H1 (cell line): ENCODE results near the gene DIPK2A. TPM values are rescaled to one million over a fixed set of nuclear protein-coding genes. Genes with fewer than 3 reads are reported as not detected.

ENCODE experiments used
- CTCF ChIA-PET: fragments of 300-600 bp; sonication (Branson Sonifier 250); formaldehyde crosslinking; loops from one replicate; lab custom pipeline; 2021; ENCODE audit not compliant: partially characterized antibody; lab: Charles Lee
- POLR2A ChIA-PET: fragments of 300-600 bp; sonication (Branson Sonifier 250); formaldehyde crosslinking; loops from one replicate; lab custom pipeline; 2021; ENCODE audit warnings: inconsistent platforms; ENCODE audit not compliant: partially characterized antibody; lab: Charles Lee
- DNase-seq, 2 experiments: peaks; one replicate each; pipeline versions ENCODE4 v3.0.0 to v3.0.0-alpha.2; 2010 to 2022; ENCODE audit warnings: low spot score in 2 of 2, low read depth in 1 of 2, mixed read lengths in 1 of 2
- FAIRE-seq: peaks from 2 replicates; lab custom pipeline; 2011; peaks lifted over from hg19 to GRCh38; lab: Jason Lieb, UNC
- H2AFZ ChIP-seq: 2 replicates; pipeline ENCODE4 v1.8.1; 2012; ENCODE audit warnings: low read length, inconsistent platforms
- H2AK5ac ChIP-seq: 2 replicates; pipeline ENCODE4 v1.6.1; 2013; ENCODE audit warnings: low read depth, low read length
- H2BK120ac ChIP-seq: replicated peaks from 2 replicates; pipeline ENCODE3; 2013; ENCODE audit warnings: low read depth, low read length, inconsistent platforms
- H2BK12ac ChIP-seq: 2 replicates; pipeline ENCODE4 v1.6.1; 2013; ENCODE audit warnings: low read depth, low read length
- H2BK15ac ChIP-seq: 2 replicates; pipeline ENCODE4 v1.6.1; 2013; ENCODE audit warnings: low read length
- H2BK20ac ChIP-seq: 2 replicates; pipeline ENCODE4 v1.6.1; 2013; ENCODE audit warnings: low read length
- H2BK5ac ChIP-seq: 2 replicates; pipeline ENCODE4 v1.6.1; 2013; ENCODE audit warnings: low read depth, low read length
- H3K14ac ChIP-seq: 2 replicates; pipeline ENCODE4 v1.6.1; 2013; ENCODE audit warnings: inconsistent platforms; ENCODE audit not compliant: insufficient read length
- H3K18ac ChIP-seq: 2 replicates; pipeline ENCODE4 v1.6.1; 2013; ENCODE audit warnings: low read length; ENCODE audit errors: extremely low read depth
- H3K23ac ChIP-seq: 2 replicates; pipeline ENCODE4 v1.6.1; 2013; ENCODE audit warnings: inconsistent platforms; ENCODE audit not compliant: insufficient read length
- H3K23me2 ChIP-seq: 2 replicates; pipeline ENCODE4 v1.6.1; 2013; ENCODE audit warnings: low read depth, low read length
- H3K27ac ChIP-seq: 2 replicates; pipeline ENCODE4 v1.6.1; 2011; ENCODE audit warnings: low read depth, low read length, inconsistent platforms
- H3K27me3 ChIP-seq, 4 experiments: replicated peaks in 1 of 4; 1 replicate in 1 of 4; 2 replicates in 3 of 4; pipeline versions ENCODE4 v1.6.1 to v1.8.1; 2011 to 2013; ENCODE audit warnings: low read length in 3 of 4, mild to moderate bottlenecking in 3 of 4, inconsistent platforms in 2 of 4, mixed read lengths in 2 of 4, moderate library complexity in 1 of 4; ENCODE audit not compliant: control insufficient read depth in 3 of 4, insufficient read depth in 3 of 4; ENCODE audit errors: extremely low read depth in 1 of 4
- H3K36me3 ChIP-seq, 4 experiments: 2 replicates each; pipeline versions ENCODE4 v1.6.1 to v1.8.1; 2011 to 2013; ENCODE audit warnings: mild to moderate bottlenecking in 4 of 4, low read length in 3 of 4, moderate library complexity in 2 of 4, control low read depth in 1 of 4, inconsistent platforms in 1 of 4; ENCODE audit not compliant: insufficient read depth in 4 of 4, control insufficient read depth in 2 of 4
- H3K4ac ChIP-seq: replicated peaks from 2 replicates; pipeline ENCODE3; 2013; ENCODE audit warnings: low read length, low read depth, mixed read lengths, inconsistent platforms; ENCODE audit not compliant: insufficient read length
- H3K4me1 ChIP-seq, 4 experiments: replicated peaks in 1 of 4; 1 replicate in 1 of 4; 2 replicates in 3 of 4; pipeline versions ENCODE4 v1.6.1 to v1.8.1; 2011 to 2013; ENCODE audit warnings: low read length in 3 of 4, inconsistent platforms in 2 of 4, mixed read lengths in 1 of 4; ENCODE audit not compliant: insufficient read depth in 4 of 4, control insufficient read depth in 3 of 4
- H3K4me2 ChIP-seq, 2 experiments: 2 replicates each; pipeline versions ENCODE4 v1.6.1 to v1.8.1; 2011 to 2013; ENCODE audit warnings: low read depth in 2 of 2, low read length in 2 of 2, control low read depth in 1 of 2, inconsistent platforms in 1 of 2, mild to moderate bottlenecking in 1 of 2; ENCODE audit not compliant: insufficient read depth in 1 of 2
- H3K4me3 ChIP-seq, 4 experiments: fragments of 200-600, 300-600 bp in 1 of 4; sonication (generic), shearing (Covaris generic), sonication (Bioruptor Twin) in 1 of 4; 2 replicates each; pipeline versions ENCODE4 v1.5.1 to v1.8.1; 2011 to 2016; ENCODE audit warnings: low read length in 4 of 4, low read depth in 3 of 4, control low read depth in 2 of 4, inconsistent platforms in 2 of 4, mild to moderate bottlenecking in 2 of 4, mixed read lengths in 1 of 4, moderate library complexity in 1 of 4; ENCODE audit not compliant: insufficient read depth in 2 of 4; ENCODE audit errors: extremely low read depth in 1 of 4
- H3K56ac ChIP-seq: replicated peaks from 2 replicates; pipeline ENCODE3; 2013; ENCODE audit warnings: low read depth, mild to moderate bottlenecking, mixed read lengths, low read length, inconsistent platforms; ENCODE audit not compliant: insufficient read length
- H3K79me1 ChIP-seq: 2 replicates; pipeline ENCODE4 v1.6.1; 2013; ENCODE audit warnings: low read depth, low read length, control low read depth
- H3K79me2 ChIP-seq, 2 experiments: 2 replicates each; pipeline versions ENCODE4 v1.6.1 to v1.8.1; 2012 to 2013; ENCODE audit warnings: low read length in 2 of 2, mild to moderate bottlenecking in 2 of 2, inconsistent platforms in 1 of 2; ENCODE audit not compliant: insufficient read depth in 2 of 2, control insufficient read depth in 1 of 2
- H3K9ac ChIP-seq, 4 experiments: replicated peaks in 1 of 4; 1 replicate in 1 of 4; 2 replicates in 3 of 4; pipeline versions ENCODE4 v1.6.1 to v1.8.1; 2011 to 2013; ENCODE audit warnings: low read depth in 3 of 4, low read length in 3 of 4, control low read depth in 2 of 4, mild to moderate bottlenecking in 2 of 4, moderate library complexity in 2 of 4, inconsistent platforms in 1 of 4; ENCODE audit errors: extremely low read depth in 1 of 4
- H3K9me3 ChIP-seq, 2 experiments: 2 replicates each; pipeline versions ENCODE4 v1.6.1 to v1.8.1; 2012 to 2013; ENCODE audit warnings: mild to moderate bottlenecking in 2 of 2, moderate library complexity in 2 of 2, control low read depth in 1 of 2, inconsistent platforms in 1 of 2, low read depth in 1 of 2, low read length in 1 of 2, mixed read lengths in 1 of 2; ENCODE audit not compliant: insufficient read depth in 2 of 2
- H4K20me1 ChIP-seq, 2 experiments: replicated peaks in 1 of 2; 2 replicates each; pipeline versions ENCODE3 to v1.8.1; 2011 to 2013; ENCODE audit warnings: inconsistent platforms in 2 of 2, low read length in 2 of 2, mild to moderate bottlenecking in 1 of 2; ENCODE audit not compliant: insufficient read depth in 2 of 2, control insufficient read depth in 1 of 2
- H4K5ac ChIP-seq: 2 replicates; pipeline ENCODE4 v1.6.1; 2013; ENCODE audit warnings: low read length, low read depth, mixed read lengths, inconsistent platforms; ENCODE audit not compliant: insufficient read length
- H4K8ac ChIP-seq: 2 replicates; pipeline ENCODE4 v1.8.0; 2013; ENCODE audit warnings: mild to moderate bottlenecking, moderate library complexity, low read length, inconsistent platforms; ENCODE audit not compliant: insufficient read depth; ENCODE audit errors: extremely low read depth
- H4K91ac ChIP-seq: replicated peaks from 2 replicates; pipeline ENCODE3; 2013; ENCODE audit warnings: low read length, mixed read lengths, inconsistent platforms; ENCODE audit not compliant: insufficient read length
- ASH2L ChIP-seq: fragments of 200-600, 300-600 bp; sonication (generic); IDR thresholded peaks from one replicate; pipeline ENCODE4 v1.7.1; 2017; ENCODE audit warnings: low read length
- CTBP2 ChIP-seq: IDR thresholded peaks from 2 replicates; pipeline ENCODE4 v1.7.0; 2011; ENCODE audit warnings: borderline replicate concordance, mild to moderate bottlenecking, moderate library complexity, mixed read lengths, low read length; ENCODE audit not compliant: insufficient read depth, insufficient read length
- EP300 ChIP-seq, 2 experiments: IDR thresholded peaks; 1 replicate in 1 of 2; 2 replicates in 1 of 2; pipeline ENCODE4 v1.6.1; 2011 to 2012; ENCODE audit warnings: low read depth in 2 of 2, low read length in 2 of 2, mild to moderate bottlenecking in 2 of 2, borderline replicate concordance in 1 of 2, inconsistent platforms in 1 of 2, moderate library complexity in 1 of 2
- EZH2 ChIP-seq: fragments of 200-600 bp; sonication (generic); IDR thresholded peaks from 2 replicates; pipeline ENCODE4 v1.7.1; 2012; ENCODE audit warnings: low read depth, mild to moderate bottlenecking, moderate library complexity, low read length, inconsistent platforms; ENCODE audit not compliant: severe bottlenecking
- HDAC2 ChIP-seq, 2 experiments: fragments of 300-600 bp in 1 of 2; sonication (generic) in 1 of 2; IDR thresholded peaks; 2 replicates each; pipeline ENCODE4 v1.6.1; 2011 to 2012; ENCODE audit warnings: low read depth in 2 of 2, low read length in 2 of 2, mild to moderate bottlenecking in 2 of 2, moderate library complexity in 2 of 2, borderline replicate concordance in 1 of 2, inconsistent platforms in 1 of 2
- MAFK ChIP-seq: IDR thresholded peaks from 2 replicates; pipeline ENCODE4 v1.6.1; 2012; ENCODE audit warnings: low read depth, mild to moderate bottlenecking, improper control_type of control experiment, low read length
- RAD21 ChIP-seq, 2 experiments: IDR thresholded peaks in 1 of 2; conservative IDR thresholded peaks in 1 of 2; 2 replicates each; pipeline ENCODE4 v1.6.1; 2011; ENCODE audit warnings: low read depth in 2 of 2, low read length in 2 of 2, improper control_type of control experiment in 1 of 2, inconsistent platforms in 1 of 2, mild to moderate bottlenecking in 1 of 2, moderate library complexity in 1 of 2
- RBBP5 ChIP-seq: IDR thresholded peaks from 2 replicates; pipeline ENCODE4 v1.7.1; 2012; ENCODE audit warnings: low read depth, mild to moderate bottlenecking, inconsistent platforms, low read length, moderate library complexity, borderline replicate concordance
- SP1 ChIP-seq: IDR thresholded peaks from 2 replicates; pipeline ENCODE4 v1.6.1; 2011; ENCODE audit warnings: low read depth, low read length
- SUZ12 ChIP-seq: fragments of 200-600 bp; sonication (generic); IDR thresholded peaks from 2 replicates; pipeline ENCODE4 v1.6.1; 2012; ENCODE audit warnings: mild to moderate bottlenecking, inconsistent platforms, low read length, moderate library complexity, mixed read lengths
- TAF7 ChIP-seq: optimal IDR thresholded peaks from 2 replicates; pipeline ENCODE3; 2011; ENCODE audit warnings: low read depth, mild to moderate bottlenecking, inconsistent platforms, low read length, moderate library complexity, borderline replicate concordance
- USF2 ChIP-seq: IDR thresholded peaks from 2 replicates; pipeline ENCODE4 v1.6.1; 2011; ENCODE audit warnings: low read length, improper control_type of control experiment
- WGBS, 2 experiments: shearing (Covaris generic) in 1 of 2; methylation state at CpG; one replicate each; pipeline versions ENCODE4 v1.1.6 to v1.1.7; 2013 to 2015; ENCODE audit warnings: low lambda C conversion rate in 2 of 2, mixed read lengths in 2 of 2, inconsistent platforms in 1 of 2, low coverage in 1 of 2, missing lambda C conversion rate in 1 of 2; ENCODE audit not compliant: insufficient replicate concordance in 2 of 2, insufficient coverage in 1 of 2, insufficient read length in 1 of 2; ENCODE audit errors: extremely low coverage in 1 of 2, missing lambda C conversion rate in 1 of 2; 5-methylcytosine and 5-hydroxymethylcytosine counted together
- polyA plus RNA-seq, 7 experiments: library from polyadenylated mRNA; depleted of rRNA in 3 of 7; stranded (reverse) in 5 of 7; unstranded in 2 of 7; fragments of >200 nt in 5 of 7; fragments of 200-250 nt in 2 of 7; gene quantifications; 1 replicate in 5 of 7; 2 replicates in 1 of 7; 4 replicates in 1 of 7; pipeline versions ENCODE4 v1.2.1 to v1.2.3, GENCODE V29; 2011 to 2013; ENCODE audit warnings: missing spikeins in 2 of 7, mixed read lengths in 2 of 7
- total RNA-seq: library from RNA; stranded (reverse); fragmentation: NEBNext Ultra II Directional; extraction: Animal tissue kit (Norgen Biotek cat#: 25700); gene quantifications from 2 replicates; pipeline ENCODE4 v1.2.1, GENCODE V29; 2021

Gene DIPK2A
- total and polyA plus RNA-seq, 2 of the 8 experiments (the other 6 are each of a cell fraction or from before 2014, with no cell fraction given) = 18.4 to 28.7 TPM

GRCh38 chr3:144018776-144019175 is 47.2 kb downstream of the DIPK2A start:
- H2AK5ac ChIP-seq = no peak overlapping the region
- H3K4me3 ChIP-seq = no peak overlapping the region
- no peak overlapping the region for H4K5ac ChIP-seq
- no peak overlapping the region for H3K23ac ChIP-seq
- no peaks in the 10 kb centered on the region for H4K20me1 ChIP-seq
- H2BK12ac ChIP-seq = no peak overlapping the region
- no peak overlapping the region for H2BK120ac ChIP-seq
- H2AFZ ChIP-seq = no peak overlapping the region
- H2BK20ac ChIP-seq = no peak overlapping the region
- no peak overlapping the region for H2BK15ac ChIP-seq
- H3K4me2 ChIP-seq = no peak overlapping the region
- no peak for DNase-seq
- H3K79me1 ChIP-seq = no peaks in the 10 kb centered on the region
- 0 out of 8 replicates have a peak, but pooled peaks cover 0 to 2% (median 0%) of the 10 kb centered on the region in 4 experiments for H3K36me3 ChIP-seq
- H3K4me1 ChIP-seq = no peaks in the 10 kb centered on the region
- FAIRE-seq = no peak
- no peaks in the 10 kb centered on the region for H3K23me2 ChIP-seq
- no peak overlapping the region for H3K4ac ChIP-seq
- no peak overlapping the region for H3K9ac ChIP-seq
- no peak overlapping the region for H3K56ac ChIP-seq
- POLR2A ChIA-PET = no interaction called here
- H3K14ac ChIP-seq = no peak overlapping the region
- 88% methylated on average over 1 of the region's 1 CpG; no CpG with 5 or more reads in 1 of the 2 experiments for WGBS, 2 experiments
- H3K27me3 ChIP-seq = no peaks in the 10 kb centered on the region
- no peak overlapping the region for H4K91ac ChIP-seq
- peaks cover 3 to 5% of the 10 kb centered on the region in 2 experiments; a peak in 3 of 4 replicates for H3K9me3 ChIP-seq
- no peak overlapping the region for H3K18ac ChIP-seq
- CTCF ChIA-PET = no interaction called here
- H3K27ac ChIP-seq = no peak overlapping the region
- no peaks in the 10 kb centered on the region for H3K79me2 ChIP-seq
- no peak overlapping the region for H4K8ac ChIP-seq
- H2BK5ac ChIP-seq = no peak overlapping the region
- TF ChIP-seq ASH2L (no peak), TAF7 (no peak), EZH2 (no peak), RAD21 (IDR thresholded peaks at IDR 0.05 in 1 of 2, conservative IDR thresholded peaks at IDR 0.05 in 1 of 2; ENCODE audit: low read depth in 2 of 2, low read length in 2 of 2) (no peak), MAFK (no peak), SUZ12 (no peak), RBBP5 (no peak), USF2 (no peak), CTBP2 (no peak), SP1 (no peak), EP300 (IDR thresholded peaks at IDR 0.05; ENCODE audit: borderline replicate concordance in 1 of 2, low read depth in 2 of 2, low read length in 2 of 2) (no peak), HDAC2 (IDR thresholded peaks at IDR 0.05; ENCODE audit: borderline replicate concordance in 1 of 2, low read depth in 2 of 2, low read length in 2 of 2) (no peak)
